AG09309 (cell line): ENCODE data around the gene UBQLN1.

Experiments used
- DNase-seq: peaks from one replicate; pipeline ENCODE4 v3.0.0-alpha.2; 2010; ENCODE audit warnings: low read depth
- H3K4me3 ChIP-seq: 2 replicates; pipeline ENCODE4 v1.5.1; 2011; ENCODE audit warnings: mild to moderate bottlenecking, low read depth, low read length, moderate library complexity; ENCODE audit not compliant: control insufficient read depth
- TF ChIP-seq, protein P1 (sequence below): IDR thresholded peaks from 2 replicates; pipeline ENCODE4 v1.5.1; 2011; ENCODE audit warnings: mild to moderate bottlenecking, low read depth, low read length, inconsistent platforms; ENCODE audit not compliant: insufficient read depth, control insufficient read depth; ENCODE audit errors: missing control alignments

UBQLN1 gene

DNA sequence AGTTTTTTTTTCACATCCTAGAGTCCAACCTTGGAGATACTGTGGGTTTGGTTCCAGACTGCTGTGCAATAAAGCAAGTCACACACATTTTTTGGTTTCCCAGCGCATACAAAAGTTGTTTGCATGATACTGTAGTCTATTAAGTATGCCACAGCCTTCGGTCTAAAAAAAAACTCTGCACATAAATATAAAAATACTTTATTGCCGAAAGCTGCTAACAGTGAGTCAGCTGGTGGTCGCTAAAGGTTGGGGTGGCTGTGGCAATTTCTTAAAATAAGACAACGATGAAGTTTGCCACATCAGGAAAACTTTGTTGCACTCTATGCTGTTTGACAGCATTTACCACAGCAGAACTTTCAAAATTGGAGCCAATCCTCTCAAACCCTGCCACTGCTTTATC, 37.4 kb downstream of the UBQLN1 start:
- TF ChIP-seq, protein P1, sequence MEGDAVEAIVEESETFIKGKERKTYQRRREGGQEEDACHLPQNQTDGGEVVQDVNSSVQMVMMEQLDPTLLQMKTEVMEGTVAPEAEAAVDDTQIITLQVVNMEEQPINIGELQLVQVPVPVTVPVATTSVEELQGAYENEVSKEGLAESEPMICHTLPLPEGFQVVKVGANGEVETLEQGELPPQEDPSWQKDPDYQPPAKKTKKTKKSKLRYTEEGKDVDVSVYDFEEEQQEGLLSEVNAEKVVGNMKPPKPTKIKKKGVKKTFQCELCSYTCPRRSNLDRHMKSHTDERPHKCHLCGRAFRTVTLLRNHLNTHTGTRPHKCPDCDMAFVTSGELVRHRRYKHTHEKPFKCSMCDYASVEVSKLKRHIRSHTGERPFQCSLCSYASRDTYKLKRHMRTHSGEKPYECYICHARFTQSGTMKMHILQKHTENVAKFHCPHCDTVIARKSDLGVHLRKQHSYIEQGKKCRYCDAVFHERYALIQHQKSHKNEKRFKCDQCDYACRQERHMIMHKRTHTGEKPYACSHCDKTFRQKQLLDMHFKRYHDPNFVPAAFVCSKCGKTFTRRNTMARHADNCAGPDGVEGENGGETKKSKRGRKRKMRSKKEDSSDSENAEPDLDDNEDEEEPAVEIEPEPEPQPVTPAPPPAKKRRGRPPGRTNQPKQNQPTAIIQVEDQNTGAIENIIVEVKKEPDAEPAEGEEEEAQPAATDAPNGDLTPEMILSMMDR, result no peak
- DNase-seq, result peak; percentile 7
- H3K4me3 ChIP-seq, result no peak overlapping the region

DNA sequence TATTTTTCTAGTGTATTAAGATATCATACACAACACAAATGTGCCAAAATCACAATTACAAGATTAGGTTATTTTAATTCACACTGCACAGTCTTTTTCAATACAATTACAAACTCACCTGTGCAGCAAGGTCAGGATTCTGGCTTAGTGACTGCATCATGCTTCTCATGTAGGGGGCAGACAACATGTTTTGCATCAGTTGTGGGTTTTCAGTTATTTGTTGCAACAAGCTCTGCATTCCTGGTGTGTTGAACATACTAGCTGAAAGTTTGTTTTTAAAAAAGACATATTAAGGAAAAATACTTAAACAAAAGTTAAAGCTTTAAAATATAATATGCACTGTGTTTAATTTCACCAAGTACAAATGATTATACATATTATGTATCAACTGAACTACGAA, 38.7 kb downstream of the UBQLN1 start:
- DNase-seq, result no peak
- no peak overlapping the region for H3K4me3 ChIP-seq
- TF ChIP-seq, protein P1, result no peak

DNA sequence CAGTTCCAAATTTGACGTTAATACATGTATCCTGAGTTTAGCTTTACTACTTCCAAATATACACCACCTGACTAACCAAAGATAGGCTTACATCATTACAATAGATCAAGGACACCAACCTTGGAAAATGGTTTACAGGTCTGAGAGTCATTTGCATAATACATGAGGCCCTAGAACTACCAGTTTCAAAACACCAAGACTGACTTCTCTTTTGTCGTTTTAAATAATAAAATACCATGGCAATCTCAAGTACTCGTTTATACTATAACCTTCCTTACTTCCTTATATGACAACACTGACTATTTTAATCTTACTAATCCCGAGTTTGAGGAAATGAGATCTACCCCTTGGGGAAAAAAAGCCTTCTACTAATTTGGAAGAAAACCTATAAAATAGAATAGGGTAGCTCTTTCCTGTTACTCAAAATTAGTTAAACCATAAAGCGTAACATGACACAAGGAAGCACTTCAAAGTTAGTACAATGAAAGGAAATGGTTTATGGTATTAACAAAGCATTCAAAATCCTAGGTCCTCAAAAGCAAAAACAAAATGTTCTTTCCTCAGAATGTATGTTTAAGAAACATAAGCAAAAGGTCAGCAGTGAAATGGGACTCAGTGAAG, 42.1 kb downstream of the UBQLN1 start:
- no peak overlapping the region for H3K4me3 ChIP-seq
- DNase-seq, result no peak
- TF ChIP-seq, protein P1, result no peak

DNA sequence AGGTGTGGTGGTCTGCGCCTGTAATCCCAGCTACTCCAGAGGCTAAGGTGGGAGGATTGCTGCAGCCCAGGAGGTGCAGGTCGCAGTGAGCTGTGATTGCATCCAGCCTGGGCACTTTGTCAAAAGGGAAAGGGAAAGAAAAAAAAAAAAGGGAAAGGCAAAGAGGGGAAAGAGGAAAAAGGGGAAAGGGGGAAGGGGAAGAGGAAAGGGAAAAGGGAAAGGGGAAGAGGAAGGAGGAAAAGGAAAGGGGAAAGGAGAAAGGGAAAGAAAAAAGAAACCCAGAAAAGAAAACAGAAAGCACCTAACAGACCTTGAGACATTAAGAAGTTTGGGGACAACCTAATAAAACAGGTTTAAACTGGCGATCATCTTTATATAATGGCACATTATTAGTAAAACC, 44.8 kb downstream of the UBQLN1 start:
- no peak overlapping the region for H3K4me3 ChIP-seq
- TF ChIP-seq, protein P1, result no peak
- DNase-seq, result no peak

DNA sequence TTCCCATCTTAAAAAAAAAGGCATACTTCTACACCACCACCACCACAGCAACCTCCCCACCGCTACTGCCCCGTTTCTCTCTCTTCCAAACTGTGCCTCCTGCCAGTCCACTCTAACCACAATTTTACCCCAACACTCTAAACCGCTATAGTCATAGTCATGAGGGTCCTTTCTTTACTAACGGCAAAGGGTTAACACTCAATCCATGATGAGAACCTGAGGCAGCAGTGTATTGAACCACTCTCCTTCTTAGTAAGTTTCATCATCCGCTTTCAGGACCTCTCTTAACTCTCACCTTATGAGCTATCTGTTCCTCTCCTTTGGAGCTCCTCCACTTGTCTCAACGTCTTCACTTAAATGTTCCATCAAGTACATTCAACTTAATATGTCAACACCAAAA, 50.8 kb downstream of the UBQLN1 start:
- H3K4me3 ChIP-seq, result no peak overlapping the region
- no peak for DNase-seq
- TF ChIP-seq, protein P1, result no peak

DNA sequence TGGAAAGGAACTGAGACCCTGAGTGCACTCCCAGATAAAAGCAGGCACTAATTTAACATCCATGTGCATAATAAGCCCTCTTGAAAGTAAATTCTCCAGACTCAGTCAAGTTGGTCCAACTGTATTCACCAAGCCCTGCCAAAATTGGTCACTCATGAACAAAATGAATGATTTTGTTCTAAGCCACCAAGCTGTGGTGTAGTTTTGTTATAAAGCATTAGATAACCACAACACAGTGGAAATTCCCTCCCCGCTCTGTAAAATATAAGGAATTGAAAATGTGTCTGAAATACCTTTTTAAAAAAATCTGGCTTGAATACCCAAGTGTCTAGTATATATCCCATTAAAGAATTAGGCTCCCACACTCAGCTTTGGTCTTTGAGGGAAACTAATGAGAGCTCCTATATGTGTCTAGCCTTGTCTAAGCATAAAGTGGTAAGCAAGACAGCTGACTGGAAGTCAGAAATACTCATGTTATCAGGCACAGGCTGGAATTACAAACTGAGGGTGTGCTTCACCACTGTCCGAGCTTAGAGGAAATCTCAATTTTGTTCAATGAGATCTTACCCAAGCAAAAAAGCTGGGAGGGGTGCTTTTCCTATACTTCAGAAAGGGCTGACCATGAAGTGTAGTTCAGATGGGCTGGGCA, 51.6 kb downstream of the UBQLN1 start:
- TF ChIP-seq, protein P1, result no peak
- no peak for DNase-seq
- H3K4me3 ChIP-seq, result no peak overlapping the region
